Measurements from ENCODE around the gene XPC.
"Not testable (repeated sequence)": the region's sequence is repeated elsewhere in the genome, so short reads cannot be mapped to it uniquely, and the experiment has no call there.

The XPC gene

DNA sequence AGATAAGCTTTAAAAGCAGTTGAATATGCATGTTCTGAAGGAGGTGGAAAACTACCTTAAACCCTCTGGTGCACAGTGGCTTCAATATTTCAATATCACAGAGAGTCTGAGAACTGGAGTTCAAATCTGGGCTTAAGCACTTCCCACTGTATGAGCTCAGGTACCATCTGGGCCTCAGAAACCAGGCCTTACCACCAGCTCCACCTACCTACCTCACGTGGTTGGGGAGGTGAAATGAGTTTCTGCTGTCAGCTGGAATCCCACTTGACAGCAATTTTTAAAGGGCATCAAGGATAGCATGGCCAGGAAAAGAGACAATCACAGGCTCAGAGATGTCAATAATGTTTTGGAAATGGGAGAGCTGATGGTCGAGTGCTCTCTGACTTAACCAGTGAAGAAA lies 58.8 kb downstream of the XPC start:
- no peak for DNase-seq (ENCODE audit: low spot score)

- DNase-seq (ENCODE audit: low spot score), result no peak
Observed at GRCh38 chr3:14118400-14119381, 59.7 kb downstream of the XPC start.

DNA sequence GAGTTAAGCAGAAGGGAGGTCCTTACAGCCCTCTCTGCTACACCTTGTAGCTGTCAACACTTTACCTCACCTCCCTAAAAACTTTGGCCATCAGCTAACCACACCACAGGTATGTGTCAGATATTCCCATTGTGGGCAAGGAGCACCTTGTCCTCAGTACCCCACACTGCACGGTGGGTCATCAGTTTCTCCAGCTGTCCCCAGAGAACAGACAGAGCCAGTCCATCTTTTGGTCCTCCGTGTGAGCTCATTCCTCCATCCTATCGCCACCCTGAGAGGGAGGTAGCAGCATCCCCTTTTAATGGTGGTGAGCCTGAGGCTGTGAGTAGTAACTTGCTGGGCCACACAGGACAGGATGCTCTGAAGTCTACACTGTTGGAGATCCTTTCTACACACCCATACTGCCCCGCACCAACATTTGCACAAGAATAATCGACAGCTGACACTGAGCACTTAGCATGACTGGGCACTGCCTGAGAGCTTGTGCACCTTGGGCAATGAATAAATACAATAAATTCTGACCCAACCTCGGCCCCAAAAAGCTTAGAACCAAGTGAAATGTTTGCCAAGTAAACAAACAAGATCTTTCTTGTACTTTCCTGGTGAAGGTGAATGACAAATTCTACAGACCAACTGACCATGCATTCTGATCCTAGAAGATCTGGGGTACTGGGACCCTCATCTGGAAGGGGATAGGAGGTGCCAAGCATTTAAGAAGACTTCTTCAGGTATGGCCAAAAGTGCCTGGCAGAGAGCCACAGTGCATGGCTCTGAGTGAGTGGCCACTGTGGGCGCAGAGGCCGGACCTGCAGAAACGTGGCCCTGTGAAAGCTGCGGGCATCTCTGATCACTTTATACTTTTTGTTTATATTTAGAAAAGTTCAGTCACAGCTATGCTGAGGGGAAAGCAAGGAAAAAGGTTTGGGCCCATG lies 60.7 kb downstream of the XPC start:
- no peak for DNase-seq (ENCODE audit: low spot score)

GRCh38 chr3:14113965-14114635 lies 64.3 kb downstream of the XPC start:
- DNase-seq (ENCODE audit: low spot score), result no peak

GRCh38 chr3:14110699-14111098 lies 67.7 kb downstream of the XPC start:
- DNase-seq (ENCODE audit: low spot score), result no peak

DNA sequence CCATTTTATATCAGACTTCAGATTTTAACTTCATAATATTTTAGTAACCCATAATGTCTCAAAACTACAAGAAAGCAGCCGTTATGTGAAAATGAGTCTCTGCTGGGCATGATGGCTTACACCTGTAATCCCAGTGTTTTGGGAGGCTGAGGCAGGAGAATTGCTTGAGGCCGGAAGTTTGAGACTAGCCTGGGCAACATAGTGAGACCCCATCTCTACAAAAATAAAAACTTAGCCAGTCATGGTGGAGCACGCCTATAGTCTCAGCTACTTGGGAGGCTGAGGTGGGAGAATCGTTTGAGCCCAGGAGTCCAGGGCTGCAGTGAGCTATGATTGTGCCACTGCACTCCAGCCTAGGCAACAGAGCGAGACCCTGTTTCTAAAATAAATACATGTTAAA lies 68.6 kb downstream of the XPC start:
- not testable (repeated sequence) for DNase-seq (ENCODE audit: low spot score)

DNA sequence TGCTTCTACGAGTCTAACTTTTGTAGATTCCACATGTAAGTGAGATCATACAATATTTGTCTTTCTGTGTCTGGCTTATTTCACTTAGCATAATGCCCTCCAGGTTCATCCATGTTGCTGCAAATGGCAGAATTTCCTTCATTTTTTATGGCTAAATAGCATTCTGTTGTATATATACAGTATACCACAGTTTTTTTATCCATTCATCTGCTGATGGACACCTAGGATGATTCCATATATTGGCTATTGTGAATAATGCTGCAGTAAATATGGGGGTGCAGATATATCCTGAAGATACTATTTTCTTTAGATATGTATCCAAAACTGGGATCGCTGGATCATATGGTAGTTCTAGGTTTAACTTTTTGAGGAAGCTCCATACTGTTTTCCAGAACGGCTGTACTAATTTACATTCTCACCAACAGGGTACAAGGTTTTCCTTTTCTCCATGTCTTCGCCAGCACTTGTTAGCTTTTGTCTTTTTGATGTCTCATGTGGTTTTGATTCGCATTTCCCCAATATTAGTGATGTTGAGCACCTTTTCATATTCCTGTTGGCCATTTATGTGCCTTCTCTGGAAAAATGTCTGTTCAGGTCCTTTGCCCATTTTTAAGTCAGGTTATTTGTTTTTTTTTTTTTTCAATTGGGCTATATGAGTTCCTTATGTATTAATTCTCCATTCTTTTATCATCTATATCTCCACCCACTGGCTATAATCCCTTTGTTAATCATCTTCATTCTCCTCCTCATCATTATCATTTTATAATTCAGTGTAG lies 80.6 kb downstream of the XPC start:
- DNase-seq (ENCODE audit: low spot score), result no peak

DNA sequence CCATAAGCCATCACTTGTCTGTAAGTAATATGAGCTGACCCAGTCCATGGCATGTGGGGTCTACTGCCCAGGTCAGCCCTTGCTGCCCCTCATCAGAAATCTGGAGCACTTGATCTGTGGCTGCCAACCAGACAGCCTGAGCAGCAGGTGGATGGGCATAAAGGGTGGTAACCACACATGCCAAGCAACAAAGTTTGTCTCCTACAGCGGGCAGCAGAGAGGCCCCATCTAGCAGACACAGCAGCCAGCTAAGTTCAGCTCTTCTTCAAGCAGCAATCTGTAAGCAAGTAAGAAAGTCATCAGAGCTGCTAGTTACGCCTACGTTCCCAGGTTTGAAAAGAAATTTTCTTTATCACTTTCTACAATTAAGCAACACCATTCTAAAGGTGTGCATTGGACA lies 81.7 kb downstream of the XPC start:
- DNase-seq (ENCODE audit: low spot score), result no peak

Data from AG20443 (cell line).